Astrocyte of the spinal cord (primary cell): ENCODE data around the gene ACSL5.
"Not testable (repeated sequence)": the region's sequence is repeated elsewhere in the genome, so short reads cannot be mapped to it uniquely, and the experiment has no call there.

Source experiments
- DNase-seq: peaks from one replicate; pipeline ENCODE4 v3.0.0; 2011; ENCODE audit warnings: low read depth, low spot score
- H3K4me3 ChIP-seq: 2 replicates; pipeline ENCODE4 v1.5.1; 2011; ENCODE audit warnings: low read depth, mild to moderate bottlenecking, low read length, moderate library complexity
- CTCF ChIP-seq: IDR thresholded peaks from 2 replicates; pipeline ENCODE4 v1.5.1; 2012; ENCODE audit warnings: low read depth, mild to moderate bottlenecking, low read length, inconsistent platforms
- in situ Hi-C: cut with HindIII; loops from 2 replicates; pipeline ENCODE4 v1.10.0; 2017; ENCODE audit warnings: low sequenced_read_pairs

ACSL5 gene

GRCh38 chr10:112404617-112405016 lies 30.7 kb downstream of the ACSL5 start:
- in situ Hi-C loops = no loop called here
- no peak for DNase-seq
- no peak for TF ChIP-seq CTCF
- no peak overlapping the region for H3K4me3 ChIP-seq

- in situ Hi-C loops, DNase-seq, H3K4me3 ChIP-seq: not testable (repeated sequence)
These were observed 32.9 kb downstream of the ACSL5 start for GRCh38 chr10:112406806-112407205.

GRCh38 chr10:112407696-112408095 lies 33.8 kb downstream of the ACSL5 start:
- in situ Hi-C loops = no loop called here
- no peak for TF ChIP-seq CTCF
- H3K4me3 ChIP-seq = no peak overlapping the region

GRCh38 chr10:112409299-112409698 lies 35.4 kb downstream of the ACSL5 start:
- in situ Hi-C loops = no loop called here
- no peak overlapping the region for H3K4me3 ChIP-seq
- DNase-seq = no peak
- no peak for TF ChIP-seq CTCF

More at GRCh38 chr10:112407696-112408095, 33.8 kb downstream of the ACSL5 start:
- DNase-seq = no peak

GRCh38 chr10:112409755-112410154 lies 35.8 kb downstream of the ACSL5 start:
- no peak for TF ChIP-seq CTCF
- H3K4me3 ChIP-seq = no peak overlapping the region
- in situ Hi-C loops = no loop called here
- DNase-seq = no peak

GRCh38 chr10:112412696-112413095 lies 38.8 kb downstream of the ACSL5 start:
- TF ChIP-seq CTCF = no peak
- in situ Hi-C loops = no loop called here
- H3K4me3 ChIP-seq = no peak overlapping the region
- DNase-seq = no peak

- in situ Hi-C loops = no loop called here
- DNase-seq = no peak
- no peak for TF ChIP-seq CTCF
- no peak overlapping the region for H3K4me3 ChIP-seq
These were observed 47.8 kb downstream of the ACSL5 start for GRCh38 chr10:112421731-112422130.
